Colonic mucosa (tissue), 4 donors: ENCODE results near the gene ANKRD10. TPM values are rescaled to one million over a fixed set of nuclear protein-coding genes. Genes with fewer than 3 reads are reported as not detected.
"Not testable (repeated sequence)": the region's sequence is repeated elsewhere in the genome, so short reads cannot be mapped to it uniquely, and the experiment has no call there.

Experiments
- DNase-seq: peaks from one replicate; pipeline ENCODE4 v3.0.0-alpha.2; 2020
- H3K27ac ChIP-seq: fragments of 200-600 bp; one replicate; pipeline ENCODE4 v1.8.0; 2021
- H3K27me3 ChIP-seq: fragments of 200-600 bp; one replicate; pipeline ENCODE4 v1.8.0; 2021
- H3K36me3 ChIP-seq: fragments of 200-600 bp; one replicate; pipeline ENCODE4 v1.8.0; 2021
- H3K4me1 ChIP-seq: fragments of 200-600 bp; one replicate; pipeline ENCODE4 v1.8.0; 2021; ENCODE audit warnings: mild to moderate bottlenecking
- H3K4me3 ChIP-seq: fragments of 200-600 bp; one replicate; pipeline ENCODE4 v1.8.0; 2021
- H3K9ac ChIP-seq, 2 donors: one replicate each; pipeline ENCODE4 v1.7.0; 2013; ENCODE audit warnings: control low read depth in 2 of 2, low read depth in 2 of 2, low read length in 2 of 2
- H3K9me3 ChIP-seq: fragments of 200-600 bp; one replicate; pipeline ENCODE4 v1.8.0; 2021
- CTCF ChIP-seq: fragments of 200-600 bp; IDR thresholded peaks from one replicate; pipeline ENCODE4 v1.8.0; 2022; ENCODE audit warnings: antibody characterized with exemption, mild to moderate bottlenecking
- intact Hi-C: fragments of 100-400 bp; cut with DNase I; formaldehyde crosslinking; loops from one replicate; pipeline ENCODE4 v1.14.1; 2022
- total RNA-seq, 2 donors: library from RNA; stranded (reverse); fragmentation: NEBNext Ultra II Directional in 1 of 2; extraction: Animal tissue kit (Norgen Biotek cat#: 25700) in 1 of 2; gene quantifications; one replicate each; pipeline ENCODE4 v1.2.1, GENCODE V29; 2021
- donor health status: healthy.
- donor health status: DM: no; HTN: no; CAD: no.
- donor health status: DM: no; HTN: no; CAD: no.

Gene ANKRD10
- total RNA-seq, 2 donors from 2014 or later, result 94.9 to 123 TPM

- DNase-seq, result no peak
- Histone ChIP-seq H3K9me3 (no peaks in the 10 kb centered on the region), H3K36me3 (no peaks in the 10 kb centered on the region), H3K9ac (no peak overlapping the region), H3K4me1 (no peaks in the 10 kb centered on the region), H3K4me3 (no peak overlapping the region), H3K27ac (no peak overlapping the region), H3K27me3 (no peaks in the 10 kb centered on the region)
- no peak for TF ChIP-seq CTCF
- intact Hi-C loops, result no loop called here
These were observed 38.5 kb upstream of the ANKRD10 start for GRCh38 chr13:110953416-110953815.

- H3K9ac ChIP-seq, H3K27me3 ChIP-seq, DNase-seq, H3K9me3 ChIP-seq, H3K36me3 ChIP-seq, H3K4me1 ChIP-seq, H3K4me3 ChIP-seq, H3K27ac ChIP-seq, intact Hi-C loops: not testable (repeated sequence)
These were observed 37.3 kb upstream of the ANKRD10 start for GRCh38 chr13:110952135-110952534.

GRCh38 chr13:110950819-110951570 is 36.1 kb upstream of the ANKRD10 start:
- DNase-seq, result no peak
- H3K27ac ChIP-seq, result no peak overlapping the region
- intact Hi-C loops, result no loop called here
- H3K4me3 ChIP-seq, result no peak overlapping the region
- H3K36me3 ChIP-seq, result no peaks in the 10 kb centered on the region
- H3K27me3 ChIP-seq, result no peaks in the 10 kb centered on the region
- TF ChIP-seq CTCF, result no peak
- H3K9me3 ChIP-seq, result no peaks in the 10 kb centered on the region
- no peak overlapping the region for H3K9ac ChIP-seq
- H3K4me1 ChIP-seq, result no peaks in the 10 kb centered on the region

GRCh38 chr13:110950356-110950755 is 35.5 kb upstream of the ANKRD10 start:
- intact Hi-C loops, result no loop called here
- Histone ChIP-seq H3K4me1 (no peaks in the 10 kb centered on the region), H3K36me3 (no peaks in the 10 kb centered on the region), H3K9ac (no peak overlapping the region), H3K4me3 (no peak overlapping the region), H3K27ac (no peak overlapping the region), H3K27me3 (no peaks in the 10 kb centered on the region), H3K9me3 (no peaks in the 10 kb centered on the region)
- no peak for TF ChIP-seq CTCF
- DNase-seq, result no peak

- no peak overlapping the region for H3K27ac ChIP-seq
- intact Hi-C loops, result loop anchor here (5.0 kb wide), 1 partner anchor 1483 kb away; no protein-coding TSS in a partner anchor
- H3K27me3 ChIP-seq, result no peaks in the 10 kb centered on the region
- H3K9ac ChIP-seq, result no peak overlapping the region
- H3K36me3 ChIP-seq, result no peaks in the 10 kb centered on the region
- H3K4me3 ChIP-seq, result no peak overlapping the region
- no peak for DNase-seq
- no peaks in the 10 kb centered on the region for H3K4me1 ChIP-seq
- TF ChIP-seq CTCF, result no peak
- no peaks in the 10 kb centered on the region for H3K9me3 ChIP-seq
These were observed 34.8 kb upstream of the ANKRD10 start for GRCh38 chr13:110949628-110950027.

GRCh38 chr13:110949116-110949515 is 34.2 kb upstream of the ANKRD10 start:
- H3K4me3 ChIP-seq, result no peak overlapping the region
- H3K9ac ChIP-seq, result no peak overlapping the region
- no peaks in the 10 kb centered on the region for H3K9me3 ChIP-seq
- no peaks in the 10 kb centered on the region for H3K27me3 ChIP-seq
- no peaks in the 10 kb centered on the region for H3K4me1 ChIP-seq
- no peak for TF ChIP-seq CTCF
- H3K36me3 ChIP-seq, result no peaks in the 10 kb centered on the region
- intact Hi-C loops, result loop anchor here (5.0 kb wide), 1 partner anchor 1483 kb away; no protein-coding TSS in a partner anchor
- no peak for DNase-seq
- no peak overlapping the region for H3K27ac ChIP-seq

GRCh38 chr13:110947338-110947737 is 32.5 kb upstream of the ANKRD10 start:
- not testable (repeated sequence) for H3K27me3 ChIP-seq, DNase-seq

More at GRCh38 chr13:110947338-110947737, 32.5 kb upstream of the ANKRD10 start:
- H3K9me3 ChIP-seq, H3K4me3 ChIP-seq, H3K36me3 ChIP-seq, H3K27ac ChIP-seq, H3K9ac ChIP-seq, H3K4me1 ChIP-seq: not testable (repeated sequence)
- intact Hi-C loops, result loop anchor here (5.0 kb wide), 1 partner anchor 1485 kb away; no protein-coding TSS in a partner anchor
